Prostate gland (tissue), 2 donors: Measurements from ENCODE around the gene CEP70. TPM values are rescaled to one million over a fixed set of nuclear protein-coding genes. Genes with fewer than 3 reads are reported as not detected.
"Not testable (repeated sequence)": the region's sequence is repeated elsewhere in the genome, so short reads cannot be mapped to it uniquely, and the experiment has no call there.

ENCODE experiments used
- DNase-seq: peaks from one replicate; pipeline ENCODE4 v3.0.0-alpha.2; 2019; ENCODE audit warnings: low spot score
- H3K27ac ChIP-seq, 2 donors: fragments of 200-600 bp; sonication (generic); 2 replicates each; pipeline ENCODE4 v1.5.1; 2017 to 2019
- H3K27me3 ChIP-seq: fragments of 200-600 bp; sonication (generic); replicated peaks from 2 replicates; pipeline ENCODE4 v1.5.1; 2019; ENCODE audit not compliant: insufficient read depth
- H3K36me3 ChIP-seq, 2 donors: fragments of 200-600 bp; sonication (generic); 1 replicate in 1 of 2; 2 replicates in 1 of 2; pipeline versions ENCODE4 v1.5.1 to v1.8.1; 2017 to 2019
- H3K4me1 ChIP-seq: fragments of 200-600 bp; sonication (generic); replicated peaks from 2 replicates; pipeline ENCODE4 v1.5.1; 2019
- H3K4me3 ChIP-seq, 2 donors: fragments of 200-600 bp; sonication (generic); 2 replicates each; pipeline ENCODE4 v1.5.1; 2017 to 2019
- H3K9me3 ChIP-seq: fragments of 200-600 bp; sonication (generic); 2 replicates; pipeline ENCODE4 v1.5.1; 2017
- CTCF ChIP-seq, 4 experiments: fragments of 200-600 bp in 2 of 4; fragments of 450-650 bp in 2 of 4; sonication (generic) in 2 of 4; IDR thresholded peaks; 1 replicate in 3 of 4; 2 replicates in 1 of 4; pipeline ENCODE4 v1.5.1; 2016 to 2019; ENCODE audit warnings: antibody characterized with exemption in 4 of 4, mild to moderate bottlenecking in 2 of 4, moderate library complexity in 2 of 4
- POLR2A ChIP-seq: fragments of 450-650 bp; IDR thresholded peaks from one replicate; pipeline ENCODE4 v1.6.1; 2016; ENCODE audit warnings: antibody characterized with exemption, mild to moderate bottlenecking
- POLR2AphosphoS5 ChIP-seq: sonication (generic); formaldehyde crosslinking; IDR thresholded peaks from one replicate; pipeline ENCODE4 v1.6.1; 2017; ENCODE audit warnings: antibody characterized with exemption
- WGBS: methylation state at CpG from one replicate; pipeline ENCODE4 v1.1.5; 2018; 5-methylcytosine and 5-hydroxymethylcytosine counted together
- intact Hi-C: fragments of 100-400 bp; cut with DNase I; formaldehyde crosslinking; loops from one replicate; pipeline ENCODE4 v1.14.2; 2022
- total RNA-seq, 2 donors: library from RNA; depleted of rRNA; stranded (reverse); fragments of >200 nt; gene quantifications; one replicate each; pipeline ENCODE4 v1.1.0, GENCODE V29; 2016

CEP70 gene
- total RNA-seq, 2 donors from 2014 or later, result 24.1 to 38.0 TPM

- intact Hi-C loops, result no loop called here
- Histone ChIP-seq H3K27ac (no peak overlapping the region), H3K4me1 (no peaks in the 10 kb centered on the region), H3K36me3 (no peaks in the 10 kb centered on the region), H3K9me3 (no peaks in the 10 kb centered on the region), H3K27me3 (no peaks in the 10 kb centered on the region), H3K4me3 (no peak overlapping the region)
- no peak for DNase-seq
- TF ChIP-seq POLR2AphosphoS5, result no peak
- TF ChIP-seq POLR2A, result no peak
- no peak for TF ChIP-seq CTCF (IDR thresholded peaks at IDR 0.05)
- WGBS, result 95% methylated on average over 4 of the region's 4 CpGs
These were observed 100.9 kb downstream of the CEP70 start for GRCh38 chr3:138492980-138493675.

DNA sequence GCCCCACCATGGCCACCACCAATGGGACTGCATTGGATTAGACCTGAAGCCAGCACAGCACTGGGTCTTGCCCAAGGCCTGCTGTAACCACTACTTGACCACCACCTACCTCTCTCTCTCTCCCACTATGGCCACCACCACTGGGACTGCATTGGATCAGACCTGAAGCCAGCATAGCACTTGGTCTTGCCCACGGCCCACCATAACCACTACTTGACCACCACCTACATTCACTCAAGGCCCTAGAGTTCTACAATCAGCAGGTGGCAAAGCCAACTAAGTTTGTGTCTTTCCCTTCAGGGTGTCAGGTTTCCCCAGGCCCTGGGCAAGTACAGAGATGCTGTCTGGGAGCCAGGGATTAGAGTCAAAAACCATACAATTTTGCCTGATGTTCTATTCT lies 102.1 kb downstream of the CEP70 start:
- intact Hi-C loops, result no loop called here
- DNase-seq, result no peak
- TF ChIP-seq POLR2A (no peak), CTCF (IDR thresholded peaks at IDR 0.05) (no peak), POLR2AphosphoS5 (no peak)
- Histone ChIP-seq H3K27ac (no peak overlapping the region), H3K36me3 (no peaks in the 10 kb centered on the region), H3K4me3 (no peak overlapping the region), H3K4me1 (no peaks in the 10 kb centered on the region), H3K27me3 (no peaks in the 10 kb centered on the region), H3K9me3 (no peaks in the 10 kb centered on the region)
- WGBS, result 94% methylated on average over 1 of the region's 1 CpG

DNA sequence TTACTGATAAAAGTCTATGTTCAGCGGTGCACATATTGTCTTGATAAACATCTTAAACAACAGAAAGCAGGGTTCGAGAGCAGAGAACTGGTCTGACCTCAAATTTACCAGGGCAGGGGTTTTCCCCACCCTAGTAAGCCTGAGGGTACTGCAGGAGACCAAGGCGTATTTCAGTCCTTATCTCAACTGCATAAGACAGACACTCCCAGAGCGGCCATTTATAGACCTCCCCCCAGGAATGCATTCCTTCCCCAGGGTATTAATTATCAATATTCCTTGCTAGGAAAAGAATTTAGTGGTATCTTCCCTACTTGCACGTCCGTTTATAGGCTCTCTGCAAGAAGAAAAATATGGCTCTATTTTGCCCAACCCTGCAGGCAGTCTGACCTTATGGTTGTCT lies 107.5 kb downstream of the CEP70 start:
- H3K9me3 ChIP-seq, intact Hi-C loops, DNase-seq, H3K36me3 ChIP-seq, H3K27ac ChIP-seq, H3K27me3 ChIP-seq, H3K4me3 ChIP-seq, H3K4me1 ChIP-seq: not testable (repeated sequence)
- 94% methylated on average over 6 of the region's 6 CpGs for WGBS

- WGBS, result 95% methylated on average over 16 of the region's 17 CpGs
- H3K27ac ChIP-seq, H3K36me3 ChIP-seq, H3K27me3 ChIP-seq, intact Hi-C loops, H3K4me3 ChIP-seq, H3K4me1 ChIP-seq, DNase-seq, H3K9me3 ChIP-seq: not testable (repeated sequence)
These were observed 109.4 kb downstream of the CEP70 start for GRCh38 chr3:138484672-138485071.

- WGBS, result 54% methylated on average over 4 of the region's 4 CpGs
- Histone ChIP-seq H3K9me3 (no peaks in the 10 kb centered on the region), H3K4me1 (no peaks in the 10 kb centered on the region), H3K27ac (no peak overlapping the region), H3K27me3 (no peaks in the 10 kb centered on the region), H3K4me3 (no peak overlapping the region), H3K36me3 (no peaks in the 10 kb centered on the region)
- TF ChIP-seq POLR2AphosphoS5 (no peak), POLR2A (no peak), CTCF (IDR thresholded peaks at IDR 0.05) (peak in 1 of 4 experiments; percentile 20)
- intact Hi-C loops, result no loop called here
- DNase-seq, result no peak
These were observed 114.6 kb downstream of the CEP70 start for GRCh38 chr3:138479438-138479863.

- no peak for DNase-seq
- TF ChIP-seq POLR2A, result no peak
- no peak for TF ChIP-seq POLR2AphosphoS5
- no peak for TF ChIP-seq CTCF (IDR thresholded peaks at IDR 0.05)
- Histone ChIP-seq H3K4me1 (no peaks in the 10 kb centered on the region), H3K36me3 (no peaks in the 10 kb centered on the region), H3K4me3 (no peak overlapping the region), H3K27ac (no peak overlapping the region), H3K27me3 (no peaks in the 10 kb centered on the region), H3K9me3 (no peaks in the 10 kb centered on the region)
- intact Hi-C loops, result no loop called here
- WGBS, result 99% methylated on average over 3 of the region's 3 CpGs
These were observed 116.3 kb downstream of the CEP70 start for GRCh38 chr3:138477801-138478200.
